B cell (primary cell): ENCODE measurements around the gene SCG2. TPM values are rescaled to one million over a fixed set of nuclear protein-coding genes. Genes with fewer than 3 reads are reported as not detected.

ENCODE experiments used
- ATAC-seq: fragments of 200-7000 bp; cut with Tn5 transposase; one replicate; pipeline ENCODE4 v1.10.0; 2021; ENCODE audit warnings: low read depth, mild to moderate bottlenecking, moderate number of reproducible peaks, moderate library complexity
- CTCF ChIA-PET: fragments of 350-600 bp; sonication (Branson Sonifier 250); formaldehyde crosslinking; loops from one replicate; lab custom pipeline; 2021; ENCODE audit warnings: antibody characterized with exemption, inconsistent platforms; lab: Charles Lee
- POLR2A ChIA-PET: fragments of 350-600 bp; sonication (Branson Sonifier 250); formaldehyde crosslinking; loops from one replicate; lab custom pipeline; 2021; ENCODE audit warnings: antibody characterized with exemption; lab: Charles Lee
- DNase-seq: peaks from one replicate; pipeline ENCODE4 v3.0.0; 2013
- H2AFZ ChIP-seq: 2 replicates; pipeline ENCODE4 v1.6.1; 2012; ENCODE audit warnings: mild to moderate bottlenecking, low read depth, low read length; ENCODE audit not compliant: insufficient read depth, poor library complexity, severe bottlenecking
- H3K27ac ChIP-seq, 2 donors: 1 replicate in 1 of 2; 2 replicates in 1 of 2; pipeline ENCODE4 v1.5.1; 2012 to 2013; ENCODE audit warnings: low read length in 2 of 2, mild to moderate bottlenecking in 2 of 2, moderate library complexity in 1 of 2
- H3K27me3 ChIP-seq, 4 experiments: fragments of 200-600 bp in 1 of 4; sonication (generic) in 1 of 4; replicated peaks in 1 of 4; 1 replicate in 2 of 4; 2 replicates in 2 of 4; pipeline versions ENCODE4 v1.6.1 to v1.7.0; 2013 to 2016; ENCODE audit warnings: low read length in 3 of 4, mild to moderate bottlenecking in 2 of 4, mixed read lengths in 1 of 4, moderate library complexity in 1 of 4; ENCODE audit not compliant: insufficient read depth in 4 of 4, control insufficient read depth in 3 of 4; ENCODE audit errors: control extremely low read depth in 1 of 4
- H3K36me3 ChIP-seq, 2 experiments: replicated peaks in 1 of 2; 1 replicate in 1 of 2; 2 replicates in 1 of 2; pipeline versions ENCODE4 v1.6.1 to v1.7.1; 2013; ENCODE audit warnings: low read length in 1 of 2; ENCODE audit not compliant: insufficient read depth in 2 of 2, control insufficient read depth in 1 of 2; ENCODE audit errors: control extremely low read depth in 1 of 2, extremely low read depth in 1 of 2
- H3K4me1 ChIP-seq, 2 donors: fragments of 200-600 bp in 1 of 2; sonication (generic) in 1 of 2; 1 replicate in 1 of 2; 2 replicates in 1 of 2; pipeline versions ENCODE4 v1.5.1 to v1.6.1; 2013 to 2017; ENCODE audit warnings: low read length in 2 of 2; ENCODE audit not compliant: control insufficient read depth in 2 of 2, insufficient read depth in 2 of 2
- H3K4me2 ChIP-seq: replicated peaks from 2 replicates; pipeline ENCODE3; 2012; ENCODE audit warnings: mild to moderate bottlenecking, low read depth, low read length; ENCODE audit not compliant: poor library complexity, severe bottlenecking
- H3K4me3 ChIP-seq, 5 experiments: fragments of 200-600 bp in 1 of 5; sonication (generic) in 1 of 5; 1 replicate in 3 of 5; 2 replicates in 2 of 5; pipeline versions ENCODE4 v1.5.1 to v1.7.0; 2011 to 2016; ENCODE audit warnings: low read length in 4 of 5, mild to moderate bottlenecking in 4 of 5, low read depth in 2 of 5, control low read depth in 1 of 5, moderate library complexity in 1 of 5; ENCODE audit not compliant: insufficient read depth in 1 of 5; ENCODE audit errors: control extremely low read depth in 1 of 5, extremely low read depth in 1 of 5
- H3K79me2 ChIP-seq: fragments of 200-600 bp; sonication (generic); one replicate; pipeline ENCODE4 v1.6.0; 2016; ENCODE audit warnings: low read length; ENCODE audit not compliant: control insufficient read depth, insufficient read depth
- H3K9ac ChIP-seq: fragments of 200-600 bp; sonication (generic); 2 replicates; pipeline ENCODE4 v1.6.1; 2017; ENCODE audit warnings: mild to moderate bottlenecking, low read length, moderate library complexity
- H3K9me3 ChIP-seq, 3 donors: one replicate each; pipeline versions ENCODE4 v1.6.1 to v1.7.1; 2013; ENCODE audit warnings: low read length in 2 of 3; ENCODE audit not compliant: control insufficient read depth in 2 of 3, insufficient read depth in 1 of 3; ENCODE audit errors: control extremely low read depth in 1 of 3
- H4K20me1 ChIP-seq: 2 replicates; pipeline ENCODE4 v1.6.0; 2012; ENCODE audit warnings: mild to moderate bottlenecking, low read length; ENCODE audit not compliant: insufficient read depth, control insufficient read depth, poor library complexity, severe bottlenecking
- H3K27ac Mint-ChIP-seq: one replicate; pipeline ENCODE4 v1.8.0; 2021; ENCODE audit warnings: mixed read lengths
- H3K27me3 Mint-ChIP-seq: one replicate; pipeline ENCODE4 v1.8.0; 2021; ENCODE audit warnings: mixed read lengths
- H3K4me1 Mint-ChIP-seq: one replicate; pipeline ENCODE4 v1.8.0; 2021; ENCODE audit warnings: mixed read lengths
- H3K4me3 Mint-ChIP-seq: one replicate; pipeline ENCODE4 v1.8.0; 2021; ENCODE audit warnings: mixed read lengths
- H3K9me3 Mint-ChIP-seq: one replicate; pipeline ENCODE4 v1.8.0; 2022; ENCODE audit warnings: mixed read lengths; ENCODE audit not compliant: insufficient read depth
- EZH2 ChIP-seq: IDR thresholded peaks from 2 replicates; pipeline ENCODE4 v1.6.1; 2012; ENCODE audit warnings: borderline replicate concordance, low read depth, mild to moderate bottlenecking, moderate library complexity, low read length; ENCODE audit not compliant: insufficient read depth, poor library complexity, severe bottlenecking
- WGBS: methylation state at CpG from one replicate; pipeline ENCODE4 v1.1.5; 2013; ENCODE audit warnings: missing lambda C conversion rate; ENCODE audit not compliant: insufficient coverage; 5-methylcytosine and 5-hydroxymethylcytosine counted together
- intact Hi-C: fragments of 100-400 bp; cut with micrococcal nuclease; formaldehyde crosslinking; loops from one replicate; pipeline ENCODE4 v1.10.0; 2022
- polyA plus RNA-seq: library from polyadenylated mRNA; depleted of rRNA; stranded (reverse); fragments of >200 nt; gene quantifications from 2 replicates; pipeline ENCODE4 v1.2.3, GENCODE V29; 2012
- total RNA-seq, 2 donors: library from RNA; stranded (reverse); fragments of 120-200 nt in 1 of 2; gene quantifications; 1 replicate in 1 of 2; 2 replicates in 1 of 2; pipeline versions ENCODE4 v1.2.3 to v1.2.4, GENCODE V29; 2013 to 2022
- TF ChIP-seq, protein P1 (sequence below): fragments of 200-600 bp; IDR thresholded peaks from one replicate; pipeline ENCODE4 v1.8.0; 2022; ENCODE audit warnings: antibody characterized with exemption, mild to moderate bottlenecking

SCG2 gene
- total and polyA plus RNA-seq, 2 donors (not counting 1 experiment from before 2014, with no cell fraction given) = 0.12 to 0.44 TPM

DNA sequence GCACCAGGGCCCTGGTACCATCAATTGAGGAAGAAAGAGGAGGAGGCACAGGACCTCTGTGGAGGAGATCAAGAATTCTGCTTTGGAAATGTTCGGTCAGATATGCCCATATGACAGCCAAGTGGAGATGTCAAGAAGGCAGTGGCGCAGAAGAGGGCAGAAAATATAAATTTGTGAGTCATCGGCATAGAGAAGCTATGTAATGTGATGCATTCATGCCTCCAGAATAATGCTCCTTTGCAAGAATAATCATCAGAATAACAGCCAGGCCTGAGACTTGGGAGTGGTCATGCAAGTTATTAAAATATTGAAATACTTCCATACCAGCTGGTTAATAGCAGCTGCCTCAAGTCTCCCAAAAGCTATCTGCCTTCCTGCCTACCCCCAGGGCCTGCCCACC lies 32.1 kb upstream of the SCG2 start:
- H4K20me1 ChIP-seq = no peaks in the 10 kb centered on the region
- H3K27me3 ChIP-seq = peaks cover 0 to 3% (median 0%) of the 10 kb centered on the region in 4 experiments
- WGBS = 96% methylated on average over 2 of the region's 3 CpGs
- no peak overlapping the region for H3K4me3 ChIP-seq
- H3K4me2 ChIP-seq = no peak overlapping the region
- H3K36me3 ChIP-seq = no peaks in the 10 kb centered on the region
- peaks cover 5% of the 10 kb centered on the region for H3K9me3 Mint-ChIP-seq
- peaks cover 0 to 3% (median 0%) of the 10 kb centered on the region in 3 donors for H3K9me3 ChIP-seq
- no peaks in the 10 kb centered on the region for H3K79me2 ChIP-seq
- no peak overlapping the region for H3K27ac ChIP-seq
- intact Hi-C loops = no loop called here
- DNase-seq (no peak), ATAC-seq (no peak)
- no peak overlapping the region for H3K9ac ChIP-seq
- H3K4me1 ChIP-seq = no peaks in the 10 kb centered on the region
- H3K27ac Mint-ChIP-seq = no peak overlapping the region
- ChIA-PET POLR2A (no interaction called here), CTCF (no interaction called here)
- H3K4me3 Mint-ChIP-seq = no peak overlapping the region
- H2AFZ ChIP-seq = no peak overlapping the region
- peaks cover 13% of the 10 kb centered on the region for H3K27me3 Mint-ChIP-seq
- TF ChIP-seq, protein P1, sequence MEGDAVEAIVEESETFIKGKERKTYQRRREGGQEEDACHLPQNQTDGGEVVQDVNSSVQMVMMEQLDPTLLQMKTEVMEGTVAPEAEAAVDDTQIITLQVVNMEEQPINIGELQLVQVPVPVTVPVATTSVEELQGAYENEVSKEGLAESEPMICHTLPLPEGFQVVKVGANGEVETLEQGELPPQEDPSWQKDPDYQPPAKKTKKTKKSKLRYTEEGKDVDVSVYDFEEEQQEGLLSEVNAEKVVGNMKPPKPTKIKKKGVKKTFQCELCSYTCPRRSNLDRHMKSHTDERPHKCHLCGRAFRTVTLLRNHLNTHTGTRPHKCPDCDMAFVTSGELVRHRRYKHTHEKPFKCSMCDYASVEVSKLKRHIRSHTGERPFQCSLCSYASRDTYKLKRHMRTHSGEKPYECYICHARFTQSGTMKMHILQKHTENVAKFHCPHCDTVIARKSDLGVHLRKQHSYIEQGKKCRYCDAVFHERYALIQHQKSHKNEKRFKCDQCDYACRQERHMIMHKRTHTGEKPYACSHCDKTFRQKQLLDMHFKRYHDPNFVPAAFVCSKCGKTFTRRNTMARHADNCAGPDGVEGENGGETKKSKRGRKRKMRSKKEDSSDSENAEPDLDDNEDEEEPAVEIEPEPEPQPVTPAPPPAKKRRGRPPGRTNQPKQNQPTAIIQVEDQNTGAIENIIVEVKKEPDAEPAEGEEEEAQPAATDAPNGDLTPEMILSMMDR = no peak
- TF ChIP-seq EZH2 = no peak
- no peaks in the 10 kb centered on the region for H3K4me1 Mint-ChIP-seq

DNA sequence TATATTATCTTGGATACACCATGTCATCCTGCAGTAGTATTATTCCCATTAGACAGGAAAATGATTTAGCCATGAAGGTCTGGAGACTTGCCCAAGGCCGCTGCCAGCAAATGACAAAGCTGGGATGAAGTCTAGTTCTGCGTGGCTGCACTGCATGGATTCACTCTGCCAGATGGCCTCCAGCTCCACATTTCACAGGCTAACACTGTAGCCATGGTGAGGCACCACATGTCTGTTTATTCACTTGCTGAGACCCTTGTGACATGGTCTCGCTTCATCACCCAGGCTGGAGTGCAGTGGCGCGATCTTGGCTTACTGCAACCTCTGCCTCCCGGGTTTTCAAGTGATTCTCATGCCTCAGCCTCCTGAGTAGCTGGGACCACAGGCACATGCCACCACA lies 31.5 kb upstream of the SCG2 start:
- Mint-ChIP-seq H3K27ac (no peak overlapping the region), H3K27me3 (peaks cover 16% of the 10 kb centered on the region), H3K4me3 (no peak overlapping the region), H3K9me3 (peaks cover 4% of the 10 kb centered on the region), H3K4me1 (no peaks in the 10 kb centered on the region)
- CTCF ChIA-PET = no interaction called here
- no peak overlapping the region for H3K4me2 ChIP-seq
- DNase-seq = no peak
- H3K9me3 ChIP-seq = no peaks in the 10 kb centered on the region
- H3K27me3 ChIP-seq = peaks cover 0 to 3% (median 0%) of the 10 kb centered on the region in 4 experiments
- no peak overlapping the region for H3K27ac ChIP-seq
- no peak overlapping the region for H3K4me3 ChIP-seq
- intact Hi-C loops = no loop called here
- no peaks in the 10 kb centered on the region for H3K79me2 ChIP-seq
- H3K4me1 ChIP-seq = no peaks in the 10 kb centered on the region
- no peaks in the 10 kb centered on the region for H4K20me1 ChIP-seq
- no peak for ATAC-seq
- no peak for TF ChIP-seq EZH2
- TF ChIP-seq, protein P1 = no peak
- H3K36me3 ChIP-seq = no peaks in the 10 kb centered on the region
- no peak overlapping the region for H2AFZ ChIP-seq
- H3K9ac ChIP-seq = no peak overlapping the region
- 92% methylated on average over 6 of the region's 6 CpGs for WGBS
- POLR2A ChIA-PET = no interaction called here
